Measurements from ENCODE around the gene TMEFF2. TPM values are rescaled to one million over a fixed set of nuclear protein-coding genes. Genes with fewer than 3 reads are reported as not detected.

The TMEFF2 gene
- total and polyA plus RNA-seq, 2 of the 8 experiments (the other 6 are each of a cell fraction or from before 2014, with no cell fraction given): 0.91 to 3.7 TPM

DNA sequence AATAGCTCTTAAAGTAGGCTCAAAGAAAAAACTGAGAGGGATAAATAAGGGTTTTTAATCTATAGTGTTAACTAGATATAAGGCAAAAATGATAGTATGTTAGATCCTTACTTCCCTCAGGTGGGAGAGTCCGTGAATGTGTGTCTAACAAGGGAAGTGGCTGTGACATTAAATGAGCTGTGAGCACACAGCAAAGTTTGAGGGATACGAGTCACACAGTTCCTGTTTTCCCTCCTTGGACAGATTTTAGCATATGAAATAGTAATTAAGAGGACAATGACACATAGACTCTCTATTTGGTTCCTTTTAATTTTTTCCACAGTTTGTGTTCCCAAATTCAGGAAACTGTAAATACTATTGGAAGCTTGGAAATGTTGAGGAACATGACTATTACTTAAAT lies 199.4 kb downstream of the TMEFF2 start (continued):
- TF ChIP-seq, protein P1, sequence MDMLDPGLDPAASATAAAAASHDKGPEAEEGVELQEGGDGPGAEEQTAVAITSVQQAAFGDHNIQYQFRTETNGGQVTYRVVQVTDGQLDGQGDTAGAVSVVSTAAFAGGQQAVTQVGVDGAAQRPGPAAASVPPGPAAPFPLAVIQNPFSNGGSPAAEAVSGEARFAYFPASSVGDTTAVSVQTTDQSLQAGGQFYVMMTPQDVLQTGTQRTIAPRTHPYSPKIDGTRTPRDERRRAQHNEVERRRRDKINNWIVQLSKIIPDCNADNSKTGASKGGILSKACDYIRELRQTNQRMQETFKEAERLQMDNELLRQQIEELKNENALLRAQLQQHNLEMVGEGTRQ (IDR thresholded peaks at IDR 0.05; ENCODE audit: low read length): no peak
- TF ChIP-seq, protein P2, sequence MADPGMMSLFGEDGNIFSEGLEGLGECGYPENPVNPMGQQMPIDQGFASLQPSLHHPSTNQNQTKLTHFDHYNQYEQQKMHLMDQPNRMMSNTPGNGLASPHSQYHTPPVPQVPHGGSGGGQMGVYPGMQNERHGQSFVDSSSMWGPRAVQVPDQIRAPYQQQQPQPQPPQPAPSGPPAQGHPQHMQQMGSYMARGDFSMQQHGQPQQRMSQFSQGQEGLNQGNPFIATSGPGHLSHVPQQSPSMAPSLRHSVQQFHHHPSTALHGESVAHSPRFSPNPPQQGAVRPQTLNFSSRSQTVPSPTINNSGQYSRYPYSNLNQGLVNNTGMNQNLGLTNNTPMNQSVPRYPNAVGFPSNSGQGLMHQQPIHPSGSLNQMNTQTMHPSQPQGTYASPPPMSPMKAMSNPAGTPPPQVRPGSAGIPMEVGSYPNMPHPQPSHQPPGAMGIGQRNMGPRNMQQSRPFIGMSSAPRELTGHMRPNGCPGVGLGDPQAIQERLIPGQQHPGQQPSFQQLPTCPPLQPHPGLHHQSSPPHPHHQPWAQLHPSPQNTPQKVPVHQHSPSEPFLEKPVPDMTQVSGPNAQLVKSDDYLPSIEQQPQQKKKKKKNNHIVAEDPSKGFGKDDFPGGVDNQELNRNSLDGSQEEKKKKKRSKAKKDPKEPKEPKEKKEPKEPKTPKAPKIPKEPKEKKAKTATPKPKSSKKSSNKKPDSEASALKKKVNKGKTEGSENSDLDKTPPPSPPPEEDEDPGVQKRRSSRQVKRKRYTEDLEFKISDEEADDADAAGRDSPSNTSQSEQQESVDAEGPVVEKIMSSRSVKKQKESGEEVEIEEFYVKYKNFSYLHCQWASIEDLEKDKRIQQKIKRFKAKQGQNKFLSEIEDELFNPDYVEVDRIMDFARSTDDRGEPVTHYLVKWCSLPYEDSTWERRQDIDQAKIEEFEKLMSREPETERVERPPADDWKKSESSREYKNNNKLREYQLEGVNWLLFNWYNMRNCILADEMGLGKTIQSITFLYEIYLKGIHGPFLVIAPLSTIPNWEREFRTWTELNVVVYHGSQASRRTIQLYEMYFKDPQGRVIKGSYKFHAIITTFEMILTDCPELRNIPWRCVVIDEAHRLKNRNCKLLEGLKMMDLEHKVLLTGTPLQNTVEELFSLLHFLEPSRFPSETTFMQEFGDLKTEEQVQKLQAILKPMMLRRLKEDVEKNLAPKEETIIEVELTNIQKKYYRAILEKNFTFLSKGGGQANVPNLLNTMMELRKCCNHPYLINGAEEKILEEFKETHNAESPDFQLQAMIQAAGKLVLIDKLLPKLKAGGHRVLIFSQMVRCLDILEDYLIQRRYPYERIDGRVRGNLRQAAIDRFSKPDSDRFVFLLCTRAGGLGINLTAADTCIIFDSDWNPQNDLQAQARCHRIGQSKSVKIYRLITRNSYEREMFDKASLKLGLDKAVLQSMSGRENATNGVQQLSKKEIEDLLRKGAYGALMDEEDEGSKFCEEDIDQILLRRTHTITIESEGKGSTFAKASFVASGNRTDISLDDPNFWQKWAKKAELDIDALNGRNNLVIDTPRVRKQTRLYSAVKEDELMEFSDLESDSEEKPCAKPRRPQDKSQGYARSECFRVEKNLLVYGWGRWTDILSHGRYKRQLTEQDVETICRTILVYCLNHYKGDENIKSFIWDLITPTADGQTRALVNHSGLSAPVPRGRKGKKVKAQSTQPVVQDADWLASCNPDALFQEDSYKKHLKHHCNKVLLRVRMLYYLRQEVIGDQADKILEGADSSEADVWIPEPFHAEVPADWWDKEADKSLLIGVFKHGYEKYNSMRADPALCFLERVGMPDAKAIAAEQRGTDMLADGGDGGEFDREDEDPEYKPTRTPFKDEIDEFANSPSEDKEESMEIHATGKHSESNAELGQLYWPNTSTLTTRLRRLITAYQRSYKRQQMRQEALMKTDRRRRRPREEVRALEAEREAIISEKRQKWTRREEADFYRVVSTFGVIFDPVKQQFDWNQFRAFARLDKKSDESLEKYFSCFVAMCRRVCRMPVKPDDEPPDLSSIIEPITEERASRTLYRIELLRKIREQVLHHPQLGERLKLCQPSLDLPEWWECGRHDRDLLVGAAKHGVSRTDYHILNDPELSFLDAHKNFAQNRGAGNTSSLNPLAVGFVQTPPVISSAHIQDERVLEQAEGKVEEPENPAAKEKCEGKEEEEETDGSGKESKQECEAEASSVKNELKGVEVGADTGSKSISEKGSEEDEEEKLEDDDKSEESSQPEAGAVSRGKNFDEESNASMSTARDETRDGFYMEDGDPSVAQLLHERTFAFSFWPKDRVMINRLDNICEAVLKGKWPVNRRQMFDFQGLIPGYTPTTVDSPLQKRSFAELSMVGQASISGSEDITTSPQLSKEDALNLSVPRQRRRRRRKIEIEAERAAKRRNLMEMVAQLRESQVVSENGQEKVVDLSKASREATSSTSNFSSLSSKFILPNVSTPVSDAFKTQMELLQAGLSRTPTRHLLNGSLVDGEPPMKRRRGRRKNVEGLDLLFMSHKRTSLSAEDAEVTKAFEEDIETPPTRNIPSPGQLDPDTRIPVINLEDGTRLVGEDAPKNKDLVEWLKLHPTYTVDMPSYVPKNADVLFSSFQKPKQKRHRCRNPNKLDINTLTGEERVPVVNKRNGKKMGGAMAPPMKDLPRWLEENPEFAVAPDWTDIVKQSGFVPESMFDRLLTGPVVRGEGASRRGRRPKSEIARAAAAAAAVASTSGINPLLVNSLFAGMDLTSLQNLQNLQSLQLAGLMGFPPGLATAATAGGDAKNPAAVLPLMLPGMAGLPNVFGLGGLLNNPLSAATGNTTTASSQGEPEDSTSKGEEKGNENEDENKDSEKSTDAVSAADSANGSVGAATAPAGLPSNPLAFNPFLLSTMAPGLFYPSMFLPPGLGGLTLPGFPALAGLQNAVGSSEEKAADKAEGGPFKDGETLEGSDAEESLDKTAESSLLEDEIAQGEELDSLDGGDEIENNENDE (IDR thresholded peaks at IDR 0.05; ENCODE audit: insufficient replicate concordance, low read length): no peak
- TF ChIP-seq JUN (IDR thresholded peaks at IDR 0.05; ENCODE audit: low read depth, low read length): no peak
- TF ChIP-seq SP4 (IDR thresholded peaks at IDR 0.05; ENCODE audit: low read length): no peak
- no peak for TF ChIP-seq TBP (IDR thresholded peaks at IDR 0.05; ENCODE audit: low read depth, low read length)

Data from H1 (cell line).